ENCODE measurements around the gene ADARB2. TPM values are rescaled to one million over a fixed set of nuclear protein-coding genes. Genes with fewer than 3 reads are reported as not detected.

The ADARB2 gene
- polyA plus RNA-seq, 1 of the 3 experiments (the other 2 are of a cell fraction), result not detected

GRCh38 chr10:1657479-1657878 lies 79.8 kb downstream of the ADARB2 start (continued):
- TF ChIP-seq USF2 (IDR thresholded peaks at IDR 0.05; ENCODE audit: borderline replicate concordance, low read depth, low read length) (no peak), ELF1 (IDR thresholded peaks at IDR 0.05) (no peak), YY1 (IDR thresholded peaks at IDR 0.05; ENCODE audit: low read depth) (no peak), EZH2phosphoT487 (IDR thresholded peaks at IDR 0.05; ENCODE audit: borderline replicate concordance, low read depth) (no peak), MAX (IDR thresholded peaks at IDR 0.05; ENCODE audit: low read depth) (no peak)

- H3F3A ChIP-seq (replicated peaks; ENCODE audit: insufficient read depth), result no peaks in the 10 kb centered on the region
- H3K27me3 ChIP-seq (ENCODE audit: insufficient read depth), result no peaks in the 10 kb centered on the region
- DNase-seq, result no peak
- H3K4me2 ChIP-seq, result no peak overlapping the region
- no peak overlapping the region for H3K9ac ChIP-seq
- ChIA-PET POLR2A (no interaction called here), CTCF (interaction anchor here (2.0 kb wide), 1 partner anchor 14 kb away, joined by 4 read pairs; no protein-coding TSS in a partner anchor)
- H3K9me3 ChIP-seq, result no peaks in the 10 kb centered on the region
- H3K36me3 ChIP-seq (replicated peaks in 1 of 2; ENCODE audit: control insufficient read depth in 1 of 2, insufficient read depth in 2 of 2, low read length in 1 of 2), result no peaks in the 10 kb centered on the region
- H3K4me1 ChIP-seq (ENCODE audit: control insufficient read depth in 1 of 2, insufficient read depth in 2 of 2, low read depth in 1 of 2, low read length in 1 of 2), result peaks cover 0 to 35% of the 10 kb centered on the region in 2 experiments; a peak in 1 of 4 replicates
- no peak overlapping the region for H3K4me3 ChIP-seq (ENCODE audit: low read depth in 2 of 2, low read length in 1 of 2)
- WGBS (ENCODE audit: low lambda C conversion rate), result 40% methylated on average over 3 of the region's 3 CpGs
- H4K20me1 ChIP-seq (ENCODE audit: insufficient read depth), result no peaks in the 10 kb centered on the region
- H3K9me2 ChIP-seq, result no peaks in the 10 kb centered on the region
- H3K79me2 ChIP-seq (ENCODE audit: insufficient read depth), result no peaks in the 10 kb centered on the region
- H2AFZ ChIP-seq (ENCODE audit: low read depth), result no peak overlapping the region
- H3K27ac ChIP-seq (ENCODE audit: low read depth in 2 of 2, low read length in 1 of 2), result no peak overlapping the region
- TF ChIP-seq PBX3 (IDR thresholded peaks at IDR 0.05) (no peak), RFX5 (IDR thresholded peaks at IDR 0.05; ENCODE audit: low read length) (no peak), TCF12 (IDR thresholded peaks at IDR 0.05) (no peak), RAD21 (IDR thresholded peaks at IDR 0.05; ENCODE audit: low read length) (no peak), USF1 (IDR thresholded peaks at IDR 0.05; ENCODE audit: borderline replicate concordance, low read depth) (no peak), EZH2phosphoT487 (IDR thresholded peaks at IDR 0.05; ENCODE audit: borderline replicate concordance, low read depth) (no peak), FOXM1 (IDR thresholded peaks at IDR 0.05; ENCODE audit: low read depth) (no peak), TAF1 (IDR thresholded peaks at IDR 0.05; ENCODE audit: borderline replicate concordance, low read depth, low read length) (no peak), CTCF (IDR thresholded peaks at IDR 0.05) (no peak), RXRA (IDR thresholded peaks at IDR 0.05; ENCODE audit: borderline replicate concordance, low read depth) (no peak), ZBTB33 (IDR thresholded peaks at IDR 0.05; ENCODE audit: borderline replicate concordance, low read depth) (no peak), MXI1 (IDR thresholded peaks at IDR 0.05; ENCODE audit: low read depth, low read length) (no peak), NFIC (IDR thresholded peaks at IDR 0.05; ENCODE audit: borderline replicate concordance) (no peak), FOXJ3 (CRISPR knock-in tag; IDR thresholded peaks at IDR 0.05) (no peak), FOSL2 (IDR thresholded peaks at IDR 0.05; ENCODE audit: borderline replicate concordance, low read depth) (no peak), CHD2 (IDR thresholded peaks at IDR 0.05; ENCODE audit: low read length, partially characterized antibody) (no peak), SMC3 (IDR thresholded peaks at IDR 0.05; ENCODE audit: low read depth, low read length) (no peak), USF2 (IDR thresholded peaks at IDR 0.05; ENCODE audit: borderline replicate concordance, low read depth, low read length) (no peak)
These were observed 82.0 kb downstream of the ADARB2 start for GRCh38 chr10:1655367-1655766.
